ENCODE measurements around the gene AHSP. TPM values are rescaled to one million over a fixed set of nuclear protein-coding genes. Genes with fewer than 3 reads are reported as not detected.
A peak's percentile ranks its signal among the peaks of the same experiment; 100 is the strongest.
"Not testable (repeated sequence)": the region's sequence is repeated elsewhere in the genome, so short reads cannot be mapped to it uniquely, and the experiment has no call there.

Gene AHSP
- total RNA-seq, 1 experiment from 2014 or later: not detected

- not testable (repeated sequence) for H3K36me3 ChIP-seq, H3K9me3 ChIP-seq, H3K4me3 ChIP-seq, DNase-seq
- H3K27me3 ChIP-seq: peaks cover 22% of the 10 kb centered on the region
Measured at GRCh38 chr16:31538243-31538598, 10.5 kb downstream of the AHSP start.

DNA sequence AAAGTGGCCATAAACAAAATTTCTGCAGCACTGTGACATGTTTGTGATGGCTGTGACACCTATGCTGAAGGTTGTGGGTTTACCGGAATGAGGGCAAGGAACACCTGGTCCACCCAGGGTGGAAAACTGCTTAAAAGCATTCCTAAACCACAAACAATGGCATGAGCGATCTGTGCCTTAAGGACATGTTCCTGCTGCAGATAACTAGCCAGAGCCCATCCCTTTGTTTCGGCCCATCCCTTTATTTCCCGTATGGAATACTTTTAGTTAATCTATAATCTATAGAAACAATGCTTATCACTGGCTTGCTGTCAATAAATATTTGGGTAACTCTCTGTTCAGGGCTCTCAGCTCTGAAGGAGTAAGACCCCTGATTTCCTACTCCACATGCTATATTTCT lies 12.1 kb downstream of the AHSP start:
- not testable (repeated sequence) for H3K4me3 ChIP-seq, H3K9me3 ChIP-seq, DNase-seq, H3K36me3 ChIP-seq
- peaks cover 21% of the 10 kb centered on the region for H3K27me3 ChIP-seq

GRCh38 chr16:31542763-31543162 lies 15.1 kb downstream of the AHSP start:
- Histone ChIP-seq H3K4me3 (no peak overlapping the region), H3K27me3 (peaks cover 12% of the 10 kb centered on the region), H3K36me3 (no peaks in the 10 kb centered on the region), H3K9me3 (peaks cover 5% of the 10 kb centered on the region)
- DNase-seq: no peak

DNA sequence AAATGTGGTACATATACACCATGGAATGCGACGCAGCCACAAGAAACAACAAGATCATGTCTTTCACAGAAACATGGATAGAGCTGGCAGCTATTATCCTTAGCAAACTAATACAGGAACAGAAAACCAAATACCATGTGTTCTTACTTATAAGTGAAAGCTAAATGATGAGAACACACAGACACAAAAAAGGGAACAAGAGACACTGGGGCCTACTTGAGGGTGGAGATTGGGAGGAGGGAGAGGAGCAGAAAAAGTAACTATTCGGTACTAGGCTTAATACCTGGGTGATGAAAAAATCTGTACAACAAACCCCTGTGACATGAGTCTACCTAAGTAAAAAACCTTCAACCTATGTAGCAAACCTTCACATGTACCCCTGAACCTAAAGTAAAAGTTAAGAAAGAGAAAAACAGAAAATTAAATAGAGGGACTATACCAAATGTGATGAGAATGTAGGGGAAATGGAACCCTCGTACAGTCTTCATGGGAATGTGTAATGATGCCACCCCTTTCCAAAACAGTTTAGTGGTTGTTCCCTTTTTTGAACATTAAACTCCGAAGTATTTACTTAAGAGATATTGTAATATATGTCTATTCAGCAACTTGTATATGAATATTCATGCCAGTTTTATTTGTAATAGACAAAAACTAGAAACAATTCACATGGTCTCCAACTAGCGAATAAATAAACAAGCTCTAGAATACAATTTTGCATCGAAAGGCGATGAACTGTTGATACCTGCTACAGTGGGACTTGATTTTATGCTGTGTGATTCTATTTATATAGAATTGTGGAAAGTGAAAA lies 33.9 kb downstream of the AHSP start:
- H3K27me3 ChIP-seq: peaks cover 19% of the 10 kb centered on the region
- no peak overlapping the region for H3K4me3 ChIP-seq
- H3K36me3 ChIP-seq: no peaks in the 10 kb centered on the region
- H3K9me3 ChIP-seq: no peaks in the 10 kb centered on the region; the same call in 1 of the 2 replicates
- no peak for DNase-seq

DNA sequence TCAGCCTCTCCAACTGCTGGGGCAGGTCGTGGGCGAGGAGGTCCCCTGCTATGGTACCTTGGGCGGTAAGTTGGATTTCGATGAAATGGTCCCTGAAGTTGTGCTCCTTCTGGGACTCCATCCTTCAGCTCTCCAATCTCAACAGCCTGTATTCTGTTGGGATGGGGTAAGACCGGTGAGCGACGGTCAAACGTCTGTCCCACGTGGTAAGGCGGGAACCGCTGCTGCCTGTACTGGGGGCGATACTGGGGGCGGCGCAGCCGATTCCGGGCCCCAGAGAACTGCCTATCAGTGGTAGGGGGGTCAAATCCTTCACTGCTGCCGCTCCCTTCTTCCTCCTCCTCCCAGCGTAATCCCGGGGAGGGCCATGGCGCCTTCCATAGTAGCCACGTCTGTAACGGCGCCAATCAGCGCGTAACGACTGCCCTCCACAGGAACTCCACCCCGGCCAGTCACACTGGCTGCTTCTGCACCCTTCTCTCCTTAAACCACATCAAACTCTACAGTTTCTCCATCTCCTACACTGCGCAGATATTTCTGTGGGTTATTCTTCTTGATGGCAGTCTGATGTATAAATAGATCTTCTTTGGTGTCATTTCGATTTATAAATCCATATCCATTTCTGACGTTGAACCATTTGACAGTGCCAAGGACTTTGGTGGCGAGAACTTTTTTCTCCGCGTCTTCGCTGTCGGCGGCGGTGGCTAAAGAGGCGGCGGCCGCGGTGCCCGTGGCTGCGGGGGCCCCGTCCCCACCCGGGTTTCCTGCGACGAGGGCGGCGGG lies 41.1 kb downstream of the AHSP start:
- Histone ChIP-seq H3K9me3 (peaks cover 9% of the 10 kb centered on the region), H3K27me3 (peaks cover 27% of the 10 kb centered on the region), H3K4me3 (no peak overlapping the region), H3K36me3 (no peaks in the 10 kb centered on the region)
- peak; percentile 6 for DNase-seq

DNA sequence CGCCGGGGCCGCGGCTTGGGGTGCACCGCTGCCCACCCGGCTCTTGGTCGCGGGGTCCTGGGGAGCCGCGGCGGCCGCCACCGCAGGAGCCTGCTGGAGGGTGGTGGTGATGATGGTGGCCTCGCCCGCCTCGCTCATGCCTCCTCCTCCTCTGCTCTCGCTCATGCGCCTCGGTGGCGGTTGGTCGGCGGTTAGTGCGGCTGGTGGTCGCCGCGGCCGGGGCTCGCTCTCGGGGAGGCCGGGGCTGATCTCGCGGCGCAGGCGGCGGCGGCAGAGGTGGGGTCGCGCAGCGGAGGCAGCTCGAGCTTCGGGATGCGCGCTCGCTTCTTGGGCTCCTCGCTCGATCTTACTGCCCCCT lies 41.6 kb downstream of the AHSP start:
- Histone ChIP-seq H3K27me3 (peaks cover 27% of the 10 kb centered on the region), H3K36me3 (no peaks in the 10 kb centered on the region), H3K4me3 (no peak overlapping the region), H3K9me3 (peaks cover 9% of the 10 kb centered on the region)
- no peak for DNase-seq

- peaks cover 24% of the 10 kb centered on the region for H3K27me3 ChIP-seq
Measured at GRCh38 chr16:31572821-31573220, 45.1 kb downstream of the AHSP start.

DNA sequence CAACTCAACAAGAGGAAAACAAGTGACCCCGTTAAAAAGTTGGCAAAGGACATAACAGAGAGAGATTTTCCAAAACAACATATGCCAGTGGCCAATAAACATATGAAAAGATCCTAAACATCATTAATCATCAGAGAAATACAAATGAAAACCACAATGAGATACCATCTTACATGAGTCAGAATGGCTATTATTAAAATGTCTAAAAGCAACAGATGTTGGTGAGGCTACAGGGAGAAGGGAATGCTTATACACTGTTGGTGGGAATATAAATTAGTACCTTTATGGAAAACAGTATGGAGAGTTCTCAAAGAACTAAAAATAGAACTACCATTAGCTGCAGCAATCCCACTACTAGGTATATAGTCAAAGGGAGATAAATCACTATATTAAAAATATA lies 46.5 kb downstream of the AHSP start:
- H3K27me3 ChIP-seq: peaks cover 13% of the 10 kb centered on the region
- H3K4me3 ChIP-seq, H3K36me3 ChIP-seq, DNase-seq, H3K9me3 ChIP-seq: not testable (repeated sequence)

More at GRCh38 chr16:31572821-31573220, 45.1 kb downstream of the AHSP start:
- Histone ChIP-seq H3K36me3 (no peaks in the 10 kb centered on the region), H3K9me3 (peaks cover 9% of the 10 kb centered on the region), H3K4me3 (no peak overlapping the region)
- DNase-seq: no peak

DNA sequence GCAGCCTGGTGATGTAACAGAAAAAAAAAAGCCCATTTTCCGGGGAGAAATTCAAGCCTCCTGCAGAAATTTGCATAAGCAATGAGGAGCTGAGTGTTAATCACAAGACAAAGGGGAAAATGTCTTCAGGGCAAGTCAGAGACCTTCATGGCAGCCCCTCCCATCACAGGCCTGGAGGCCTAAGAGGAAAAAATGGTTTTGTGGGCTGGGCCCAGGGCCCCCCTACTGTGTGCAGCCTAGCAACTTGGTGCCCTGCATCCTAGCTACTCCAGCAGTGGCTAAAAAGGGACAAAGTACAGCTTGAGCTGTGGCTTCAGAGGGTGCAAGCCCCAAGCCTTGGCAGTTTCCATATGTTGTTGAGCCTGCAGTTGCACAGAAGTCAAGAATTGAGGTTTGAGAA lies 49.7 kb downstream of the AHSP start:
- H3K27me3 ChIP-seq: no peaks in the 10 kb centered on the region
- H3K9me3 ChIP-seq: peaks cover 5% of the 10 kb centered on the region; the same call in 1 of the 2 replicates
- H3K4me3 ChIP-seq: no peak overlapping the region
- no peaks in the 10 kb centered on the region for H3K36me3 ChIP-seq
- no peak for DNase-seq

Other genes starting within 250 kb of the AHSP start
- gene ITGAX, start 172.7 kb upstream of the AHSP start, total RNA-seq (2014; rRNA removed; shearing (Covaris generic); ENCODE audit: low replicate concordance): 0.46 TPM in 1 of 2 replicates, not detected in the other
- gene ITGAD, start 134.6 kb upstream of the AHSP start, total RNA-seq (2014; rRNA removed; shearing (Covaris generic); ENCODE audit: low replicate concordance): not detected in 2 replicates
- not detected in 2 replicates for gene COX6A2, start 99.5 kb upstream of the AHSP start, total RNA-seq (2014; rRNA removed; shearing (Covaris generic); ENCODE audit: low replicate concordance)
- gene ZNF843, start 85.1 kb upstream of the AHSP start, total RNA-seq (2014; rRNA removed; shearing (Covaris generic); ENCODE audit: low replicate concordance): not detected in 2 replicates
- gene ARMC5, start 68.4 kb upstream of the AHSP start, total RNA-seq (2014; rRNA removed; shearing (Covaris generic); ENCODE audit: low replicate concordance): 11.3 and 12.7 TPM in 2 replicates
- 39.1 and 48.1 TPM in 2 replicates for gene TGFB1I1, start 55.7 kb upstream of the AHSP start, total RNA-seq (2014; rRNA removed; shearing (Covaris generic); ENCODE audit: low replicate concordance)
- gene SLC5A2, start 44.8 kb upstream of the AHSP start, total RNA-seq (2014; rRNA removed; shearing (Covaris generic); ENCODE audit: low replicate concordance): not detected in 2 replicates
- 20.6 and 27.9 TPM in 2 replicates for gene RUSF1, start 19.5 kb upstream of the AHSP start, total RNA-seq (2014; rRNA removed; shearing (Covaris generic); ENCODE audit: low replicate concordance)

All from MG63 (cell line).